GM12874 (cell line): ENCODE measurements around the gene ROPN1L.
A peak's percentile ranks its signal among the peaks of the same experiment; 100 is the strongest.

Source experiments
- TF ChIP-seq, protein P1 (sequence below): IDR thresholded peaks from 2 replicates; pipeline ENCODE4 v1.5.1; 2011; ENCODE audit warnings: low read depth, mild to moderate bottlenecking, control low read depth, low read length, moderate library complexity; ENCODE audit not compliant: insufficient read depth

Gene ROPN1L

GRCh38 chr5:10420468-10420867 lies 21.2 kb upstream of the ROPN1L start:
- TF ChIP-seq, protein P1, sequence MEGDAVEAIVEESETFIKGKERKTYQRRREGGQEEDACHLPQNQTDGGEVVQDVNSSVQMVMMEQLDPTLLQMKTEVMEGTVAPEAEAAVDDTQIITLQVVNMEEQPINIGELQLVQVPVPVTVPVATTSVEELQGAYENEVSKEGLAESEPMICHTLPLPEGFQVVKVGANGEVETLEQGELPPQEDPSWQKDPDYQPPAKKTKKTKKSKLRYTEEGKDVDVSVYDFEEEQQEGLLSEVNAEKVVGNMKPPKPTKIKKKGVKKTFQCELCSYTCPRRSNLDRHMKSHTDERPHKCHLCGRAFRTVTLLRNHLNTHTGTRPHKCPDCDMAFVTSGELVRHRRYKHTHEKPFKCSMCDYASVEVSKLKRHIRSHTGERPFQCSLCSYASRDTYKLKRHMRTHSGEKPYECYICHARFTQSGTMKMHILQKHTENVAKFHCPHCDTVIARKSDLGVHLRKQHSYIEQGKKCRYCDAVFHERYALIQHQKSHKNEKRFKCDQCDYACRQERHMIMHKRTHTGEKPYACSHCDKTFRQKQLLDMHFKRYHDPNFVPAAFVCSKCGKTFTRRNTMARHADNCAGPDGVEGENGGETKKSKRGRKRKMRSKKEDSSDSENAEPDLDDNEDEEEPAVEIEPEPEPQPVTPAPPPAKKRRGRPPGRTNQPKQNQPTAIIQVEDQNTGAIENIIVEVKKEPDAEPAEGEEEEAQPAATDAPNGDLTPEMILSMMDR, result no peak

GRCh38 chr5:10420932-10421331 lies 20.7 kb upstream of the ROPN1L start:
- TF ChIP-seq, protein P1, result no peak

- TF ChIP-seq, protein P1, result no peak
Measured at GRCh38 chr5:10421896-10422691, 19.6 kb upstream of the ROPN1L start.

GRCh38 chr5:10423022-10423421 lies 18.7 kb upstream of the ROPN1L start:
- TF ChIP-seq, protein P1, result no peak

DNA sequence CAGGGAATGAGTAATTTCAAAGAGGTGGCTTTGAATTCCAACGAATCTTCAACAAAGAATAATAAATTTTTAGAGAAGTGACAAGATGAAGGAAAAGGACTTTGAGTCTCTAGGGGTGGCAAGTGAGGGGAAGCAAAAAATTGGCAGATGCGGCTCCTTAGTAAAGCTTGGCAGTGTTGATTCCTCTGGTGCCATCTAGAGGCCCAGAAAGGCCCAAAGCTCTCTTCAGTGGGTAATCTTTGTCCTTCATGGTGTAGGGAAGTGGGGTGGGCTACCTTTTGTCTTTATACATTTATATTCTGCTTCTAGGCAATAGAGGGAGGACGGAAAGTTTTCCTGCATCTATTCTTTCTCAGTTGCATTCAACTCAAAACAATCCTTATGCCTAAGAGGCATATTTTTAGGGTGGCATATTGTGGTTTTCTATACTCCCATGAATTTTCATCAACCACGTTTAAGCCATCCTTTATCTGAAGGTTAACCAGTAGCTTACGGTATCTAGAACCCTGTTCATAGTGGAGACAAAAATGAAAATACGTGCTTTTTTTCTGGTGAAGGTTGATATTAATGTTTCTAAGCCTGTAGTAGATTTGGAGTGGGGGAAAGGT lies 17.5 kb upstream of the ROPN1L start:
- TF ChIP-seq, protein P1, result peak; percentile 34; the same call in 1 of the 2 replicates

DNA sequence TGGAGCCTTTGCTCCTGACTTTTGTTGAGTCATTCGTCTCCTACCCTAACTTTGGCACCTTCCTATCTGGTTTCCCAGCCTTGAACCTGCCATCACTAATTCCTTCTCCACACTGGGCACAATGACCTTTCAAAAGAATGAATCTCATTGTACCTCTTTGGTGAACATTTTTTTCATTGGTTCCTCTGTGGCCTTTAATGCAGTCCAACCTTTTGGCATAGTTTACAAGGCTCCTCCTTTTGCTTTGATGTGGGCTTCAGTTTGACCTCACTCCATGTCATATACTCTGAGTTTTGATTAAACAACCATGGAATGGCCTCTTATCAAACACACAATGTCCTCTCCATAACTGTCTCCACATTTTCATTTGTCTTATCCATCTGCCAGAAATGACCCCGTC lies 14.5 kb upstream of the ROPN1L start:
- TF ChIP-seq, protein P1, result no peak

- TF ChIP-seq, protein P1, result no peak
Measured at GRCh38 chr5:10427978-10428377, 13.7 kb upstream of the ROPN1L start.
